DMS114 treated with DMSO at 0.1 percent for 48 hours (cell line): ENCODE data around the gene PDE4D.

Source experiments
- DNase-seq: peaks from one replicate; lab custom pipeline; 2025; ENCODE audit not compliant: unreplicated experiment; lab: John Stamatoyannopoulos, UW

The PDE4D gene

DNA sequence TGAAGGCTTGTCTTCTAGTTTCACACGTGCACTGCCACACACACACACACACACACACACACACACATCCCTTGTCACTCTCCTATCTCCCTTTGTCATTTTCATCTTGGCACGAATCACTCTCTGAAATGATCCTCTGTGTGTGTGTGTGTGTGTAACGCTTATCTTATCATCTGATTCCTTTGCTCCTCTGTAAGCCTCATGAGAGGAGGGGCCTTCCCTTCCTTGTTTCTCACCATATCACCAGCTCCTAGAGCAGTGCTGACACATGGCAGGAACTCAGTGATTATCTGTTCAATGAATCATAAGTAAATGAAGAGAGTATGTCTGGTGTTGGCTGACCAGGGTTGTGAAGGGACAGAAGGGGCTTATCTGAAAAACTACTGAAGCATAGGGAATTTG, 53.3 kb downstream of the PDE4D start:
- no peak for DNase-seq

DNA sequence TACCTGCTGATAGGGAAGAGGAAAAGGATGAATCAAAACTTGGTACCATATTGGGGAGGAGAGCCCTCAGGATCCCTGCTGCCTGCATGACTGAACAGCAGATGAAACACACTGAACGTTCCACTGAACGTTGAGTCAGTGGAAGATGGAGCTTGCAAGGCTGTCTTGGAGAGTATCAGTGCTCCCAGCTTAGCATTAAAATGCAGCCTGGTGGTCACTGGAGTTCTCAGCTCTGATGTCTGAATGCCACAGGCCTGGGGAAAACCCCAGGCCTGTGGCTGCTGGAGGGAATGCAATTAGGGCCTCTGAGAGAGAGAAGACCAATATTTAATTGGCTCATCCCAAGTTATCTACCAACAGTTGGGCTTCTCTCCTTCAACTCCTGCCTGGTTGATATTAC, 54.5 kb downstream of the PDE4D start:
- no peak for DNase-seq

DNA sequence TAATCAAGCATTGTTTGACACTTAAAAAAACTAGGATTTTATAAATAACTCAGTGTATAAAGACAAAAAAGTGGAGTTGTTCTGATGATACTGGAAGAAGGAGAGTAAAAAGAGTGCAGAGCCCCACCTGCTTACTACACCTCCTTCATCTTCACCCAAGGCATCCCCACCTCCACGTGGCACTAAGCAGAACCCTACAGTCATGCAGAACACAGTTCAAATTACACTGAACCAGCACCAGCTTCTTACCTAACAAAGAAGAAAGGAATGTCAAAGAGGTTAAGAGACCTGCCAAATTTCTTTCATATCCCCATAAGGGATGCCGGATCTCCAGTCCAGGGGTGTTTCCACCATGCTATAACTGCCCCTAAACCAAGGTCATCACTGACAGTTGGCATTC, 55.5 kb downstream of the PDE4D start:
- no peak for DNase-seq

DNA sequence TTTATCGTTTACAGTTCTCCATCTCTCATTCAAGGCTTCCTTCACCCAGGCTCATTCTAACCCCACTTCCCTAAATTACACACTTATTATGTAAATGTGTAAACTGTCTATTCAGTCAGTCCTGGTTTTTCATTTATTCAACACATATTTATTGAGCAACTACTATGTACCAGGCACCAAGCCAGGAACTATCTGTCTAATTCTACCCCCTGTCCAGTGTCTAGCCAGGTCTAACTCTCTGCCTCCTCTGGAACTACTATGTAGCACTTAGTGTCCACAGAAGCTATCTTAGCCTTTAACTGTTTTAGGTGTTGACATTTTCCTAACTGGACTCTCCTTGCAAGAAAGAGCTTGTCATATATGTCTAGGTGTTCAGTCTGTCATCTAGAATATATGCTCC, 56.5 kb downstream of the PDE4D start:
- no peak for DNase-seq

DNA sequence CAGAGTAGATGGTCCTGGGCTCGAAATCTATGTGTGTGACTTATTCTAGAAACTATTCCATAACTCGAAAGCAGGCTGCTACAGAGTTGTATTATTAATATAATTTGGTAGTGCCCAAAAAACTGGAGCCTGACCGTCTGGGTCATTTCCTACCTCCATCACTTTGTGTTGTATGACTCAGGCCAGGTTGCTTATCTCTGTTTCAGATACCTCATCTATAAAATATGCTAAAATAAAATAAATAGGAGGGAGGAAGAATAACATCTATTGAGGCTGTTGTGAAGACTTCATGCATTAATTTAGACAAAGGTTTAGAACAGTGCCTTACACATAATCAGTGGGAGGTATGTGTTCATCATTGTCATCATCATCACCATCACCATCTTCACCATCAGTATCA, 57.7 kb downstream of the PDE4D start:
- DNase-seq, result no peak

DNA sequence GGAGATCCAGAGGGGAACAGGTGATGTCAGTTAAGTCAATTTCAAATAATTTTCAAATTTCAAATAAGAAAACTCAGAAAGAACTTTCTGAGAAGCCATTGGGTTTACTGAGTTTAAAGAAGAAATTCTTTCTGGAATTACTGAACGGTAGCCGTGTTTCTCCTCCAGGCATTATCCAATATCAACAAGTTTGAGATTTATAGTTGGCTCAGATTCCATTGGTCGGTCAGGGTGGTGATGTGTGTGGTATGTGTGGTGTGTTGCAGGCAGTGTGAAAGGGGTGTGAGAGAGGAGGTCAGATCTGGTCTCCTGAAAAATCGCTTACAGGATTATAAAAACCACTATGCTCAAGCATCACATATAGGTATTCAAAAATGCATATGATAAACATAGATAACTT, 60.1 kb downstream of the PDE4D start:
- DNase-seq, result no peak

DNA sequence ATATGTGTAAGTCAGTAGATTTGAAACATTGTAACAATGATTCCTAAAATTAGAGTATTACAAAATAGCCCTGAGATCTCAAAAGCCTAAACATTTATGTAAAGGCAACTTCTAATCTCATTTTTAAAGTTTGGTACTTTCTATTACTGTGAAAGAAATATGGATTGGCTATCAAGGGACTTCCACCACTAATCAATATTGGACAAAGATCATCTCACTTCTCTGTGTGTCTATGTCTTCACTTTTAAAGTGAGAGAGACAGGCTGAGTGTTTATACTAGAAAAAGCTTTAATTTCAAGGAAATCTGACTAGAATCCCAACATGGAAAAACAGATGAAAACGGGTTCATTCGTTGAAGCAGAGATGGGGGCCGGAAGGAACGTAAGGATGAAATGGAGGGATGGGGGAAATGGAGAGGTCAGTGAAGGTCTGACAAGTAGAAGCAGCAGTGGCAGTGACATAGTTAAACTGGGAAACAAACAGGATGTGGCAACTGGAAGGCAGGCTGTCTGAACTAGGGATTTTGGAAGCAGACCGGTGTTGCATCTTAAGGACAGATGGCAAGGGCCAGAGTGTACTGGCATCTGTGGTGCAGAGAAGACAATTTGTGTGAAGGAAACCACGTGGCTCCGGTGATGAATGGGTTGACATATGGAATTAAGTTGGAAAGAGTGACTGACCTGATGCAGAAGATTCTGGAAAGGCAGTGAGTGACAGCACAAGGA, 60.8 kb downstream of the PDE4D start:
- no peak for DNase-seq

DNA sequence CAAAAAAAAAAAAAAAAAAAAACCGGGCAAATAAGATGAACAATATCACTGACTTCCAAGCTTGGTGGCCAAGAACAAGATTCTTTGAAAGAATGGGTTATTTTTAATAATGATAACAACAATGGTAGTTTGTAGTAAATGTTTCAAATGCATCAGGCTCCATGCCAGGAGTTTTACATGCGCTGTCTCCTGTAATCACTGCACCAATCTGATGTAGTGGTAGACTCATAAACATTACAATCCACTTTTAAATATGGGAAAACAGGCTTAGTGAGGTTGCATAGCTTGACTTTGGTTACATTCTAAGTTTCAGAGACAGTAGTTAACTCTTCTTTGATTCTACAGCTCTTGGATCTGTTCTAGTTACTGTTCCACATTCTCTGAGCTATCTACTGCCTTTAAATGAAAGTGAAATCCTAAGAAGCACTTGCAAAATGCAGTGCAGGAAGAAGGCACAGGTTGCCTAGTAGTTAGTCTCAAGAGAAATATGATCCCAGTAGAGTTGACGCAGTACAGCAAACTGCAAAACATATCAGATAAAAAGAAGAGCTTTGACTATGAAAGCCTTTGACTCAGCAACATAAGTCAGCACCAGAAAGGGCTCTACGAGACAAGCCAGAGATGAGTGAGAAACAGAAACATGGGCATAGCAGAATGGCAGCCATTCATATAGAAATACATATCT, 62.1 kb downstream of the PDE4D start:
- no peak for DNase-seq

DNA sequence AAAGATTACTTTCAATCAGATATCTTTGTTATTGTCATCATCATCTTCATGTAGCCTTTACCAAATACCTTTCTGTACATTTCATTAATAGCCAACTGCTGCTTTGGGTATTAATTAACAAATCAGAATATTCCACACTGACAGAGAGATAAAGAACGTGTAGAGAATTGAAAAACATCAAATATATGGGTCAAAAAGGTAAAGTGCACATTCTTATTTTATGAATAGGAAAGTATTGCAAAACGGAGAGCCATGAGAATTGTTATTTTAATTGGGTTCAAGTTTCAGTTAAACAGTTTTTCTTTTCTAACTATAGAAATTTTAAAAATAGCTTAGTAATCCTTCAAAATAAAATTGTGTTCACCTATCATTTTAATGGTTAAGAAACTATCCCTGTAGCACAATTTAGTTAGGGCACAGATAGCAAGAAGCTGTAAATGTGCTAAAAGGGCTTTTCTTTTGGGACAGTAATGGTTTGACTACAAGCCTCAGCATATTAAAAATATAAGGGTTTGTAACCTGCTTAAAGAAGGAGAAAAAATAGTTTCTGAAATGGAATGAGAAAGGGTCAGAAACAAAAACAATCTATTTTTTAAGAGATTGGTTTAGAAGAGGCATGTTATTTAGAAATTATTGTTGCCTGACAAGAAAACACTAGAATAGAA, 62.9 kb downstream of the PDE4D start:
- no peak for DNase-seq

DNA sequence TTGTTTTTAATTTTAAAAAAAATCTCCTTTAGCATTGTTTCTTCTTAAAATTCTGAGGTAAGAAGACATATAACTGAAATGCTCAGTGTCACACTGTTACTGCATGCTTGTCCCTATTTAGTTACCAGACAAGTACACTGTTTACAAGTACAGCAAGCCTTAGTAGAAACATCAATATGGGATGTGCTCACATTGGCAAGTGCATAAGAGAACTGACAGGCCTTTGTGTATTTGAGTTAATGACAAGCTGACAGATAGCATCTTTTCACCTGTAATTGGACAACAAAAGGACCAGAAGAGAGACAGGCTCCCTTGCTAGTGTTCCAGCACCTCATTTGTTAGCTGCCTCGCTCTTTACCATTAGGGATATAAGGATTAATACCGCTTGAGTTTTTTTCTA, 63.6 kb downstream of the PDE4D start:
- no peak for DNase-seq

DNA sequence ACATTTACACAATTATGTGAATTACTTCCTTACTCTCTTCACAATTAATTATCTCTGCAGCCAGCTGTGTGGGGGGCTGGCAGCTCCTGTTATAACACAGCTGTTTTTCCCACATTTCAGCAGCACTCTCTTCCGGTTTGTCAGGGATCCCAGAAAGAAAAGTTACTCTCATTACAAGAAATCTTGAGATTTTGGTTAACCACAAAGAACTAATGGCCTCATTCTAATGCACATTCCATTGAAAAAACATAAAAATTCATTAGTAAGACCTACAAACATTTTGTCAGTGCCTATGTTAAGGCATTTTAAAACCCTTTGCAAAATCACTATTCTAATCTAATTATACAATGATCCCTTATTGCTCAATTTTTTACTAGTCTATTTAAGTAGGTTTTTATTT, 64.1 kb downstream of the PDE4D start:
- DNase-seq, result no peak

DNA sequence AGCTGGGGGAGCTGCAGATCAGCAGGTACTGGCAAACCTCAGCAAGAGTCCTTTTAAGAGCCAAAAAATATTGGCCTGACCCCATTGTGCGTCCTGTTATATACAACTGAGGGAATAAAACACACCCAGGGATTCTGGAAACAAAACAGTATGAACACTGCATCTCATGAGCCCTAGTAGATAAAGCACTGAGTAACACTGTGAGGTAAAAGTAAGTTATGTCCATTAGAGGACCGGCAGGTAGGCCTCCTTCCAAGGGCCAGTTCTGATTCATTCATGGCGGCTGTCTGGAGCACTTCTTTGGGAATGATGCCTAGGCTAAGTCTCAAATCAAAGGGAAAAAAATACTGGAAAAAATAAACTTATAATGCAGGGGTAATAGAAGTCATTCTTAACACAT, 64.9 kb downstream of the PDE4D start:
- no peak for DNase-seq

DNA sequence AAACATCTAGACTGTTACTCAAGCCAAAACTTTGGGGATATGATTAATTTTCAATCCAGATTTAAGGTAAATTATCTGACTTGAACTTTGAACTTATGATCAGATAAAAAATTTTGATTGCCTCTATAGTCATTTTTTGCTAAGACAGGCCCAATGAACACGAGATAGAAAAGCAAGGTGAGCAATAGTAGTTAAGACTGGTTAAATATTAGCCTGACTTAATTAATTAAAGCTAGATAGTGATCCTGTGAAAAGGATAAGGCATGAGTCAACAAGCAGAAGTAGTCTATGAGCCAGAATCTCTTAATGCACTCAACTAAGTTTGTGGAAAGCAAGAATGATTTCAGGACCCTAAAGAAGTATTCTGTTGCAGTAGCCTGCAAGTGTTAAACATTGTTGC, 66.5 kb downstream of the PDE4D start:
- DNase-seq, result no peak

DNA sequence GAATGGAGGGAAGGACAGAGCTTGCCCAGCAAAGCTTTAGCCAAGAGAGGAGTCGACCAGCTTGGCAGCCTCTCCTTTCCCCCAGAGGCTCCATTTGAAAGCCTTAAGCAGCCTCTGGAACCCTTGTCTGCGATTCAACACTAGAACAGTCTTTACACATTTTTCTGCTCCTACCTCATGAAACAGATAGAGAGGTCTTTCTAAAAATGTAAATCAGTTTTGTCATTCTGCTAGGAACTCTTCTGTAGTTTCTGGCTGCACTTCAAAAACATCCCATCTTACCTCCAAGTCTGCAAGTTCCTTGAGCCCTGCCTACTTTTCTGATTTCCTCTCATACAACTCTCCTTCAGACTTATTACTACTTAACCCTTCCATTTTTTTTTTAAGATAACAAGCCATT, 70.1 kb downstream of the PDE4D start:
- DNase-seq, result no peak

DNA sequence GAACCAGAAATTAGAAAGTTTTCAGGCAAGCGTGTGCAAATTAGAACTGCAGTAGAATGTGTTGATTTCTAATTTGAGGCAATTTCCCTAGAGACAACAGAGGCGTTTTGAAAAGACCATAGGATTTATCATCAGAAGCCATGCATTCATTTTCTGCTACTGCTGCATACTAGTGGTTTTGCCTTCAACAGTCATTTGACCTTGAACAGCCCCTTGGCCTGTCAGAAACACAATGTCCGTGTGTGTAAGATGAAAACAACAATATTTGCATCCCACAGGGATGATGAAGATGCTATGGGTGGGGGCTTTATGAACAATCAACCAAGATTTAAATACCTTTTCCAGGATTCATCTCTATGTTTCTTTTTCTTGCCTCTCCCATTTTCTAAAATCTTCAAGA, 73.7 kb downstream of the PDE4D start:
- no peak for DNase-seq

DNA sequence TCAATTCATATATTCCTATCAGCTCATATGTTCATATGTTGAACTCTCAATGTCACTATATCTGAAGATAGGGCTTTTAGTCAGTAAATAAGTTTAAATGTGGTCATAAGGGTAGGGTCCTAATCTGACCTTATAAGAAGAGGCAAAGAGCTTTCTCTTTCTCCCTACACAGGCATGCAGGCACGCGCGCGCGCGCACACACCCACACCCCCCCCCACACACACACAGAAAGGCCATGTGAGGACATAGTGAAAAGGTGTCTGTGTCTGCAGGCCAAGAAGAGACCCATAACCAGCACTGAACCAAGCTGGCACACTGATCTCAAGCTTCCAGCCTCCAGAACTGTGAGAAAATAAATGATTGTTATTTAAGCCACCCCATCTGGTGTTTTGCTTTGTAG, 76.0 kb downstream of the PDE4D start:
- DNase-seq, result no peak

DNA sequence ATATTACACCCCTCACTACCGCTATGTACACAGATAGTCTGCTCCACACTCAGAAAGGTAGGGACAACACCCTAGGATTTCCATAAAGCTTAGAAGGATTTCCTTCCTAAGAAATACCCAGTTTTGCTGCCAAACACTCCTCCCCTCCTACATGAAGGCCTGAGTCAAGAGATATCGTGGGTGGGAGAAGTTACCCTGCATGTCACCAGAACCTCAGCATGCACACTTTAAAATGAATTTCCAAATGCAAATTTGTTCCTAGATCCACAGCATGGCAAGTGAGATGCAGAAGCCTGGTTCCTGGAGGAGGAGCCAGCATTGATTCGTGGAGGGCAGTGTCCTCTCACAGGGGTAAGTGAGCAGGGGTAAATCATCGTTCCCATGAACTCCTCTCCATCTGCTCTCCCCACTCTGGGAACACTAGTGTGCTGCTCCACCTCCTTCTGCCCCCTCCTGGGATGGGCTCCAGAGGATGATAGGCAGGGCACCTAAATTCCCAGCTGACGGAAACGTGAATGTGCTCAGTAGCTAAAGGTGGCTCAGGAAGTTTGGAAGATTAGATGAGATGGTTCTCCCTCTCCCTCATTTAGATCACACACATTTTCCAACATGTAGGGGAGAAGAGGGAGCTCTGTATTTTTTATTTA, 76.7 kb downstream of the PDE4D start:
- no peak for DNase-seq

DNA sequence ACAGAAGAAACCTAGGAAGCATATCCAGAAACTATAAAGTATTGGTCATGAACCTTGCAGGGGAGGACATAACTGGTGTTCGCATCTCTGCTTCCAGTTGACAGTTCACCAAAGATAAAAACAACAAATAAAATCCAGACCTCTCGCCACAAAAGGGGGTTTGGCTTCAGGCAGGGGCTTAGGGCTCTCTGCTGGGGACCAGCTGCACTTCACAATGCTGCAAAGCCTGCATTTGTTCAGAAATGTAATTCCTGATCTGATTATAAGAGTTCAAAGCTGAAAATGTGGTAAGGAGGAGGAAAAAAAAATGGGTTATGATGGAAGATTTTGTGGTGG, 79.0 kb downstream of the PDE4D start:
- no peak for DNase-seq

DNA sequence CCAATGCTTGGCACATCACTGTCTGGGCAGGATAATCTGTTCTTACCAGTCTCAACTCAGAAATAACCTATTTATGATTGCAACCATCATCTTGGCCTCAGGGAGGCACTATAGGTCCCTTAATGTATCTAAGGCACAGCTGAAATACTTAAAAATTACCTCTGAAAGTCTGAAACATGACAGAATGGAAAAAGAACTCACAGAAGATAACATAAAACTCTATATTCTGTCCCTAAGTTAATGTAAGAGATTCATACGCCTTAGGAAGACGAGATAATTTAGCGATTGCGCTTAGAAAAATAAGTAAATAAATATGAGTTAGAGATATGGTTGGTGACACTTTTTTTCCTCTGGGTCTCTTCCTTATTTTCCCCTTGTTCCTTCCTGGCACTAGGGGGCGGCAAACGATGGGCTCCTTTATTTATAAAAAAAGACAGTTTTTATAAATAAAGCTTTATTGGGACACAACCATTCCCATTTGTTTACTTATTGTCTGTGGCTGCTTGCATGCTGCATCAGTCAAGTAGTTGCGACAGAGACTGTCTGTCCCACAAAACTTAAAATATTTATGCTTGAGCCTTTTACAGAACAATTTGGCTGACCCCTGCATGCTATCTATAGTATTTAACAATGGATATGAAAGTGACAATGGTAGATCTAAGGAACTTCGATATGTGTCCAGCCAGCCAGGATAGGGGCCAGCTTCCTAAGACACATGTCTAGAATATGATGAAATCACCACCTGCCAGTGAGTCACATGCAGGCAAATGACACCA, 79.6 kb downstream of the PDE4D start:
- DNase-seq, result peak; percentile 55

DNA sequence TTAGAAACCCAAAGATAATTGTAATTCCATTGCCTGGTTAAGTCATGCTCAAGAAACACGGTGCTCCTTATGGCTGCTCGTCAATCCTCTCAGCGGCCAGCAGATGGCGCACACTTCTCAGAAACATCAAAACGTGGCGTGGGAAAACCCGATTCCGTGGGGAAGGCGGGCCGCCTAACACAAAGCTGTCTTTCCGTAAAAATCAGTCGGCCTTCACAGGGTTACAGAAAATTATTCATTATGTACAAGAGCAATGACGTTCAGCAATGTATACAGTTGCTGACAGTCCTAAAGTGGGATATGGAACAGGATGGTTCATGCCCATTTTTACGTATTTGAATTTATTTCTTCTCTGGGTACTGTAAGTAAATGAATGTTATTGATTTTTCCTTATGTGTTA, 83.5 kb downstream of the PDE4D start:
- peak; percentile 63 for DNase-seq

DNA sequence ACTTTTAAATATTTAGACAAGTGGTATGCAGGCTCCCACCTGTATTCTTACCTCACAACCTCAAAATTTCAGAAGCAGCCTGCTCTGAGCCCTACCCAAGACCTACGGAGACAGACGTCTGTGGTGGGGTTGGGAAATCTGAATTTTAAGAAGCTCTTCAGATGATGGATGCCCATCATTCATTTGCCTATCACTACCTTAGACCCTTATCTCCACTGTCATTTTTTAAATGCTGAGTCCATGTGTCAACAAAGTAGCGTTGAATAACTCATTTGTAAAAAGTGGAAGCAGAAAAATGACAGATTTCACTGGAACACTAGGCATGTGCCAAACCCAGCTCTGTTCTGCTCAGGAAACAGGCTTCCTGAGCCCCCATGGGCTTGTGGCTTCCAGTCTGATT, 85.7 kb downstream of the PDE4D start:
- DNase-seq, result no peak
